COLO668 (cell line): ENCODE data around the gene NDUFA13.

Source experiments
- DNase-seq: peaks from one replicate; lab custom pipeline; 2025; ENCODE audit not compliant: unreplicated experiment; lab: John Stamatoyannopoulos, UW

The NDUFA13 gene

GRCh38 chr19:19506592-19506991 lies 9.4 kb upstream of the NDUFA13 start:
- no peak for DNase-seq

GRCh38 chr19:19507354-19507753 lies 8.7 kb upstream of the NDUFA13 start:
- DNase-seq = no peak

GRCh38 chr19:19508217-19508616 lies 7.8 kb upstream of the NDUFA13 start:
- DNase-seq = no peak

DNA sequence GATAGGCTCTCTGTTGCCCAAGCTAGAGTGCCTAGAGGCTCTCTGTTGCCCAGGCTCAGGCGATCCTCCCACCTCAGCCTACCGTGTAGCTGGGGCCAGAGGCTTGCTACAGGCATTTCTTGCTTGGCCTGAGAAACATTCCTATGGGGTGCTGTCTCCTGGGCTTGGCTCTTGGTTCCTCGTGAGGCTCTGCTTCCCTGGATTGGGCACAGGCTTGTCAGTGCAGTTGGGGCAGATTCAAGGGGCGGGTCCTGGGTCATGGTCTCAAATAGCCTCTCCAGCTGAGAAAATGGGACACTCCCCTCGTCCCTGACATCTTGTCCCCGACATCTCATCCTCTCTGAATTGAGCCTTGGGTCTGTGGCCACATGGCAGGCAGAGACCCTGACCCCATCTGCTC lies 5.6 kb upstream of the NDUFA13 start:
- DNase-seq = no peak

DNA sequence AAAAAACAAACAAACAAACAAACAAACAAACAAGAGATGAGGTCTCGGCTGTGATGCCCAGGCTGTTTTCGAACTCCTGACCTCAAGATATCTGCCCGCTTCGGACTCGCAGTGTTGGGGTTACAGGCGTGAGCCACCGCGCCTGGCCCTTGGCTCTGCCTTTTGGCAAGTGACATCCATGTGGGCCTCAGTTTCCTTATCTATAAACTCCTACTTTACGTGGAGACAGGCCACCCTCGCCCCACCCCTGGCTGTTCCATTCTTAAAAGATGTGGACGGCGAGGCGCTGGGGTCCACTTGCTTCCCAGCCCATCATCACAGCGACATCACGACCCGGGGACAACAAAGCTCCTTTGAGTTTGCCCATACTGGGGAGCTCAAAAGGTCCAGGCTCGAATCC lies 2.3 kb upstream of the NDUFA13 start:
- no peak for DNase-seq

GRCh38 chr19:19514215-19514657 lies 1.8 kb upstream of the NDUFA13 start:
- no peak for DNase-seq

DNA sequence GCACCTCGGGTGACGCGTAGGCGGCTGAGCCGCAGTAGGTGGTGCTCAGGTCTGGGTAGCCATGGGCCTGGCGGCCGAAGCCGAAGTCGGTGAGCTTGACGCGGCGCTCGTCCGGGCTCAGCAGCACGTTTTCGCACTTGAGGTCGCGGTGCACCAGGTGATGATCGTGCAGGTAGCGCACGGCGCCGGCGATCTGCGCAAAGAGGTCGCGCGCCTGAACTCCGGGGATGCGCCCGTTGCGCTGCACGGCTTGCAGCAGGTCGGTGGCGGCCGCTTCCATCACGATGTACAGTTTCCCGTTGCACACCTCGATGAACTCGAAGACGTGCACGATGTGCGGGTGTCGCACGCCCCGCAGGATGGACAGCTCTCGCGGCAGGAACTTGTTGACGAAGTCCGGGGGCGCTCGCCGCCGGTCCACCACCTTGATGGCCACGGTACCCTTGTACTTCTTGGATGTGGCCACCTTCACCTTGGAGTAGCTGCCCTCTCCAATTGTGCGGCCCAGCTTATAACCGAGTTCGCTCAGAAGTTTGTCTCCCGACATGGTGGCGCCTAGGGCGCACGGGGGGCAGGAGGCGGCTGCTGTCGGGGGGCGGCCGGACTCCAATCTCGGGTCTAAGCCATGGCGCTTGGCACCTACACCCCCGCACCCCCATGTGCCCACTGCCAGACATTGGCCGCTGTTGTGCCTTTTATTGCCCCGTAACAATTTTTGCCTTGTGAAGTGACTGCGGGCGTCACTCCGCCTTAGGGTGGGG lies 964 bp upstream of the NDUFA13 start, which contains the start of gene TSSK6:
Gene TSSK6, minus strand, starts transcription at position 668 of the 761 bp plus-strand sequence. Its CDS starts 121 bp downstream, at position 547.
- DNase-seq = no peak

- no peak for DNase-seq
These were observed 1.2 kb downstream of the NDUFA13 start for GRCh38 chr19:19517235-19517619.

GRCh38 chr19:19520989-19521388 lies 5.0 kb downstream of the NDUFA13 start:
- DNase-seq = no peak

- DNase-seq = no peak
These were observed 7.2 kb downstream of the NDUFA13 start for GRCh38 chr19:19523177-19523576.

DNA sequence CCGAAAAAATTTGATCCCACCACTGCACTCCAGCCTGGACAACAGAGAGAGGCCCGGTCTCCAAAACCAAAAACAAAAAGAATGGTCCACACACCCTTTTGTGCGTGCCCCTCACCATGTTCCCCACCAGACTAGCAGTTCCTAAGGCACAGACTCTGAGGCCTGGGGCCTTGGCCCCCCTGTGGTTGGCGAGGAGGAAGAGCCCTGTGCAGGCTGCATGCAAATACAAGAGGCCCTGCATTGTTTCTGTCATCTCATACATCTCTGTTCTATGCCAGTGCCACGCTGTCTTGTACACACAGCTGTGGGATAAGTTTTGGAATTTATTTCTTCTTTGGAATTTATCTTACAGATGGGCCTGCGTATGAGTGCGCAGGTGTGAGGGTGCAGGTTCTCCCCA lies 8.0 kb downstream of the NDUFA13 start:
- DNase-seq = no peak

DNA sequence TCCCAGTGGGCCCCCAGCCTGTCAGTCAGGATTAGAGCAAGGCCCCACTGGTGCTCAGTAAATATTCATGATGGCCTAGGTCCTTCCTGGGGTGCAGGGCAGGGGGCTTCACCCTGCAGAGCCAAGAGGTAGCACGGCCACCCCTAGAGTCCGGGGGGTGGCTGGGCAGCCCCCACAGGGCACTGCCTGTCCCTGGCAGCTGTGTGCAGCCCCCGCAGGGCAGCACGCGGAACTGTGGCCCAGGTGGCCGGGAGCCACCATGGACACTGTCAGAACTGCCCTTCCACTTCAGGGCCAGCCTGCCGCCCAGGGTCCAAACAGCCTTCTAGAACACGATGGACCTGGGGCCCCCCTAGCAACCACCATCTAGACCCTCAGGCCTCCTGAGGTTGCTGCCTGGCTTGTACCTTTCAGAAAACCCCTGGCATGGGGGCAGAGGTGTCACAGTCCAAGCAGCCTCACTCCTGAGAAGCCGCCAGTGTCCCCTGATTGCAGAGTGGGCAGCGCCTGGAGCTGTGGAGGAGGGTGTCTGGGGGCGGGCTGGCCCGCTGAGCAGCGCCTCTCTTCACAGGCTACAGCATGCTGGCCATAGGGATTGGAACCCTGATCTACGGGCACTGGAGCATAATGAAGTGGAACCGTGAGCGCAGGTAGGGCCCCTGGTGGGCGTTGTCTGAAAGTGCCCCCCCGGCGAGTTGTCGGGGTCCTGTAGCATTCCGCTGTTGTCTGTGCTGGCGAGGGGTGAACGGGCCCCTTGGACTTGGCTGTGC lies 9.8 kb downstream of the NDUFA13 start:
- DNase-seq = no peak

DNA sequence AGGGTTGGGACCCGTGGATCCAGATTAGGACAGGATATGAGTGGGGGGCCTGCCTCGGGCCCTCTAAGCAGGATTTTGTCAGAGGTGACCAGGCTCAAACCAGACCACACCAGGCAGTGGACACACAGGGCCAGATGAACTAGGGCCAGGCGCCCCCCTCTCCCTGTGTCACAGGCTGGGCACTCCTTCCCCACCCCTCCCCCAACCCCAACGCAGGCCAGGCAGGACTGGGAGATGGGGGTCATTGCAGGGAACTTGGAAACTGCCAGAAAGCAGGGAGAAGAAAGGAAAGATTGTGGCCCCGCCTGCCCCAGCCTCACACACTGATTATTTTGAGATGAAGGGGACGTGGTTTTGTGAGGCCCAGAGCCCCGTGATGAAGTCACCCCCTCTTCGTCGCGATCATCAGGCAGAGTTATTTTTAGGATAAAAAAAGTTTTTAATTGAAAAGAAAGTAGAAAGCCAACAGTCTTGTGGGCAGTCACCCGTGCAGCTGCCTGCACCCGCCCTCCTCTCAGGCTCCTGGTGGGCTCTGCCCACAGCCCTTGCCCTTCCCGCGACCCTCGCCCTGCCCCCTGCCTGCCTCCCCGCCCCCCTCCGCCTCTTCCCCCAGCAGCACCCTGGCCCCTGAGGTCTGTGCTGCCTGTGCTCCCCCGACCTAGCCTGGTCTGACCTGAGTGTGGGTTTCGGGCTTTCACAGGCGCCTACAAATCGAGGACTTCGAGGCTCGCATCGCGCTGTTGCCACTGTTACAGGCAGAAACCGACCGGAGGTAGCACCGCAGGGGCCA lies 10.8 kb downstream of the NDUFA13 start:
- no peak for DNase-seq

DNA sequence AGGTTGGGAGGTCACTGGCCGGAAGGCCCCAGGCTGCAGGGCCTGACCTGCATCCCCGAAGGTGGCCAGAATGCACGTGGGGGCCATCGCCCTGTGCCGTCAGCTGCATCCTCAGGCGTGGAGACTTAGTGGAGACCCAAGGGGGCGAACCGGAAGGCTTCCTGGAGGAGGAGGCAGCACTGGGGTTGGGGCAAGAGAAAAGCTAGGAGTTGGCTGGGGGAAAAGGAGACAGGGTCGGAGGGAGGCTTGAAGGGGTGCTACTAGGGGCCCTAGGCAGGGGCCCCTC lies 11.3 kb downstream of the NDUFA13 start:
- DNase-seq = no peak

DNA sequence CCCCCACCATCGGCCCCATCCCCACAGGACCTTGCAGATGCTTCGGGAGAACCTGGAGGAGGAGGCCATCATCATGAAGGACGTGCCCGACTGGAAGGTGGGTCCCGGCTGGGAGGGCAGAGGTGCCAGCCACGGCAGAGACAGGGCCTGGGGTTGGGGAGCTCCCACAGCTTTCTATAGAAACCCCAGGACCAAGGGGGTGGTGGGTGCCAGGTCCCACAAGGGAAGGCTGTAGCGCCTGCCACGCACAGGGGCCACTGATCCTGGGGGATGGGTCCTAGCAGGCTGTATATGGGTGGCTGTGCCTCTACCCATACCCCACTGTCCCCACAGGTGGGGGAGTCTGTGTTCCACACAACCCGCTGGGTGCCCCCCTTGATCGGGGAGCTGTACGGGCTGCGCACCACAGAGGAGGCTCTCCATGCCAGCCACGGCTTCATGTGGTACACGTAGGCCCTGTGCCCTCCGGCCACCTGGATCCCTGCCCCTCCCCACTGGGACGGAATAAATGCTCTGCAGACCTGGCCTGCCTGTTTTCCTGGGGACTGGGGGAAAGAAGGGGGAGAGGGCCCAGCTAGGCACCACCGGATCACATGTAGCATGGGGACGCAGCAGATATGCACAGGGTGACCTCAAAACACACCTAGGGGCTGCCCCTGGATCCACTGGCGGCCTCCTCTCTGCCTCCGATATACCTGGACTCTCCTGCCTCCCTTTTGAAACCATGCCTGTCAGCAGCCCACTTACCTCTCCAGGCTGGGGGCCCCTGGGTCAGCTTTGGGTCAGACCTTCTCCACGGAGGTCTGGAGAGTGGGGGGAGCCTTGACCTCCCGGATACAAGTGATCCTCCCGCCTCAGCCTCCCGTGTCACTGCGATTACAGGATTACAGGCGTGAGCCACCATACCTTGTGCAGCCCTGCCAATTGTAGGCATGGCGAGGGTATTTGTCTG lies 11.9 kb downstream of the NDUFA13 start:
- no peak for DNase-seq

DNA sequence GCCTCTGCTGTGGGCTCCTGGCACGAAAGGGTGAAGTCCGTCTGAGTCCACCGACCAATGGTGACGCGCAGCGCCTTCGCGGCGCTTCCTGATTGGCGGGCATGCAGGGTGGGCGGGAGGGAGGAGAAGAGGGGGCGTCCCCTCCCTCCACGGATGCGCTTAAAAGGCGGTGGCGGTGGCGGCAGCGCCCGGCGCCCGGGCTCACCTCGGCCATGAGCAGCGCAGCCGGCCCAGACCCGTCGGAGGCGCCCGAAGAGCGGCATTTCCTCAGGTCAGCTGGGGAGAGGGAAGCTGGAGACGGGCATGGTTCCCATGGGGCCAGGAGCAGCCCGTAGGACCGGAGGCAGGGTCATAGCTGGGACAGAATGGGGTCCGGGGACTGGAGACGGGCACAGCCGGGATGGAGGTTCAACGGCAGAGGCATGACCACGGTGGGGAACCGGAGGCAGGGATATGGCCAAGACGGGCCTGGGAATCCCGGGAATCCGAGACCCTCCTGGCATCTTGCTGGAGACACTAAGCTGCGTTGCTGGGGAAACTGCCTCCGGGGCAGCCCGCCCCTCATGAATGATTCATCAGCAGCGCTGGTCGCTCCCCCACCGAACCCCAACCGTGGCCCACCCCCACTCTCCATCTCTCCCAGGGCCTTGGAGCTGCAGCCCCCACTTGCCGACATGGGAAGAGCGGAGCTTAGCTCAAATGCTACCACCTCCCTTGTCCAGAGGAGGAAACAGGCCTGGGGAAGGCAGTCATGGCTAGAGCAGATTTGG lies 12.9 kb downstream of the NDUFA13 start, which contains the start of gene YJEFN3:
Gene YJEFN3, plus strand, starts transcription at position 191 of the 770 bp plus-strand sequence. Its CDS starts 22 bp downstream, at position 213.
- DNase-seq = no peak

DNA sequence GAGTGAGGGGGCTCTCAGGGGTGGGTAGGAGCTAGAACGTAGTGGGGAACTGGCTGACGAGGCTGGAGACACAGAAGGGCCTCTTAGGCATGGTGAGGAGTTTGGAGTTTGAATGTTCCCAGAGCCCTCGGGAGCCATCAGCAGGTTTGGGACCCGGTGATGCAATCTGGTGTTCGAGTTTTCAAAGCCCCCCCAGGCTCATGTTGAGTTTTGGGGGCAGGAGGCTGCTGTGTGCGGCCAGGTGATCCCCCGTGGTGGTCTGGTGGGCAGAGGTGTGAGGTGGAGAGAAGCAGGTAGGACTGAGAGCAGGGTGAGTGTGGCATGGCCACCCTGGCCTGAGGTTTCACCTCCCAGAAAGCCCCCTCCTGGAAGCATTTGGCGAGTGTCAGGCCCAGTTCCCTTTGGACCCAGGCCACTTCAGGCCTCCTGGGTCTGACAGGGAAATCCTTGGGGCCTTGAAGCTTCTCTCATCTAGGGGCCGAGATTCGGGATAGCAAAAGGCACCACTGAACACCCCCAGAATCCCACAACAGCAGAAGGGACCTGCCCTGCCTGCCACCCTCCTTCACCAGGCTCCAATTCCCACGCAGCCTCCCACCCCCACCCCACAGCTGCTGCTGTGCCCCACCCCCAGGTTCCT lies 13.9 kb downstream of the NDUFA13 start:
- DNase-seq = no peak

GRCh38 chr19:19530423-19530804 lies 14.4 kb downstream of the NDUFA13 start:
- no peak for DNase-seq

GRCh38 chr19:19530889-19531288 lies 14.9 kb downstream of the NDUFA13 start:
- DNase-seq = no peak
